ENCODE measurements around the gene NDEL1.

Gene NDEL1

DNA sequence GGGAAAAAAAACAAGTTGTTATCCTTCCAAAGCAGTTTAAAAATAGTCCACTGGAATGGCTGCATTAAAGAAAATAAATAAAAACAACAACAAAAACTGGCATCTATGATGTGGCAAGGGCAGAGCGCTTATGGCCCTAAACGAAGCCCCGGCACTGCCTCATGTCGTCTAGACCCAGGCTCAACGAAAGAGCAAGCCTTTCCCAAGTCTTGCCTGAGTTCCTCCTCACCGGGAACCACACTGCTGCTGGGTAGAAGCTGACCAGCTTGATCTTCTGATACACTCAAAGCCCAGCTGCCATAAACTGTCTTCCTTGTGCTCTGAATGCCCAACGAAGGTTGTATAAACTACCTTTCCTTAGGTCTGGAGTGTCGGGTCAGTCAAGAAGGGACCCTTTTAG lies 37.0 kb downstream of the NDEL1 start:
- DNase-seq (ENCODE audit: insufficient read length, low spot score): no peak
- FAIRE-seq: no peak
- no peak for TF ChIP-seq POLR2A (IDR thresholded peaks at IDR 0.05; ENCODE audit: low read depth, low read length)

DNA sequence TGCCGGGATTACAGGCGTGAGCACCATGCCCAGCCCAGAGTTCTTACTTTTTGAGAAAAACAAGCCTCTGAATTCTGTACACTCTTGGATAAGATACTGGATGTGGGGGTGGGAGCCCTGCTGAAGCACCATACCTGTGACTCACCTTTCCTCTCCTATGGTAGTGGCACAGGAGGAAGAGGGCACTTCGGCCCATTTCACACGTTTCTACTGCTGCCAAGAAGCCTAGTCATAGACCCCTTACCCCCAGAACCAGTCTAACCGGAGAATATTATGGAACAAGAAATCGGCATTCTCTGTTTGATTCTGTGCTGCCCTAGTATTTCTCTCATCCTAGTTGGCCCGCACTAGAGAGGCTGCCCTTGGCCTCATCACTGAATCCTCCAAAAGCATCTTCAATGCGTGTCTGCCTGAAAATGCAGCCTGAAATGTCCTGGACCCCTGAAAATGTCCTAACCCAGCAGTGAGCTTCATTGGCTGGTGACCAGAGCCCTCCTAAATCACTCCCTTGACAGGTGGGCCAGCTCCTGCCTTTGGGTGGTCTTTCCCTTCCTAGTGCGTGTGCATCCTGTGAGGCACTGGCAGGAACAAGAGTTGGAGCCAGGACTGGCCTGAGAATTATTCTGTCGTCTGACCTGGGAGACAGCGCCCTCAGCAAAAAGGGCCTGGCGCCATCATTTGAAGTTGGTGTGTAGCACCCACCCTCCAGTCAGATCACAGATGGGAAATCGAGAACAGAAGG lies 37.9 kb downstream of the NDEL1 start:
- no peak for FAIRE-seq
- no peak for DNase-seq (ENCODE audit: insufficient read length, low spot score)
- no peak for TF ChIP-seq POLR2A (IDR thresholded peaks at IDR 0.05; ENCODE audit: low read depth, low read length)

DNA sequence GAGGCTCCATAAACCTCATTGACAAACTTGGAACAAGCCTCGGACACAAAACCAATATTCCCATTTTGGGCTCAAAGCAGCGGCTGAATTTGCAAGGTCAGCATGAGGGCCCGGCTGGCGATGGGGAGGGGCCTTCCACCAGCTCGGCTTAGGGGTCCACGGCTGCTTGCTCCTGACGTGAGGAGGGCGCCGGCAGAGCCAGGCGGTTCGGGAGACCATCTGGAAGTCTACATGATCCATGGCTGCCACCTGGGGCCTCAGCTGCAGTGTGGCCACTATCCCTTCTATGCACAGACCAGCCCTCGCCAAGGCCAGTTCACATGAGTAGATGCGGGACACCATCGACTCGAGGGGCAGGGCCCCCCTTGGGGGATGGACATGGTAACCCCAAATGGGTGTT lies 39.1 kb downstream of the NDEL1 start:
- DNase-seq (ENCODE audit: insufficient read length, low spot score): no peak
- TF ChIP-seq POLR2A (IDR thresholded peaks at IDR 0.05; ENCODE audit: low read depth, low read length): no peak
- no peak for FAIRE-seq

DNA sequence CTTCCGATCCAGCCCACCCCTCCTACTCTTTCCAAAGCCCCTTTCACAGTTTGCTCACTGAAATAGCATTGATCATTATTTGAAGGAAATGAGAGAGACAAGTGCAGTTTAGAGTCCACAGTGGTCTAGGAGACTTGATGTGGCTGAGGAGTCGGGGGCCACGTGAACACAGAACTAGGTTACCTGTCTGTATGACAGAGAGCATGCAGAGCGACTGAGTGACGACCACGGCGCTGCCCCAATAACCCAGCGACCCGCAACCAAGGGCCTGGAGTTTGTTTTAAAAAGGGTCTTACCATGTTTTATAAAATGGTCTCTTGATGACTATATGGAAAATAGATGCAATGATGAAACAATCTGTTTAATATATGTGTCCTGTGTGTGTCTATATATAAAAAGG lies 39.5 kb downstream of the NDEL1 start:
- no peak for TF ChIP-seq POLR2A (IDR thresholded peaks at IDR 0.05; ENCODE audit: low read depth, low read length)
- FAIRE-seq (no peak), DNase-seq (ENCODE audit: insufficient read length, low spot score) (no peak)

DNA sequence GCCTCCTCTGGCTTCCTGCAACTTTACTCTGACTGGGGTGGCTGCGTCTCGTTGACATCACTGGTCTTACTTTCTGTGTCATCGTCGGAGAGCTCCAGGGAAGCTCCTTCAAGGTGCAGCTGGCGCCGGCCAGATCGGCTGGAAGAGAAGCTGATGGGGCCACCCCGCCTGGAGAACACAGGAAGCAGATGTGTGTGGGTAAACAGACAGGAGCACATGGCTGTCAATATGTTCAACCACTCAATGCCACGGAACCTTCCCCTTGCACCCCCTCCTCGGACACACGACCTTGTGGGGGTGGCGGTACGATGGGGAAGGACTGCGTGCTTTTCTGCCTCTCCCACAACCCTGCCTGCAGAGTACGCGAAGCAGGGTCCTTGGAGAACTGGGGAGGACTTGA lies 40.1 kb downstream of the NDEL1 start:
- TF ChIP-seq POLR2A (IDR thresholded peaks at IDR 0.05; ENCODE audit: low read depth, low read length): no peak
- FAIRE-seq (no peak), DNase-seq (ENCODE audit: insufficient read length, low spot score) (no peak)

DNA sequence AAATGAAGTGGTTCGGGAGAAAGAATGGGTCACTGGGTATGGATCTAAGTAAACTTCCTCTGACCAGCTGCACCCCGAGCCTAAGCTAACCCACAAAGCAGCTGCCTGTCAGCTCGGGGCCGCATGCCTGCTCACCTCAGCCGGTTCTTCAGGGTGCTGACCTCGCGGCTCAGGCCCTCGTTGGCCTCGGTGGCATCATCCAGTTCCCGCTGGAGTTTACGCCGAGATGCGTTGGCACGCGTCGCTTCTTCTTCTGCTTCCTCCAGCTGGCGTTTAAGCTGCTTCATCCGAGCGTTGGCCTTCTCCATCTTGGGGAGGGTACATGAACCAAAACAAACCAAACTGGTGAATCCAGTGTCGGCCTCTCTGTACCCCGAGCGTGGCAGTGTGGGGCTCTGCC lies 41.1 kb downstream of the NDEL1 start:
- DNase-seq (ENCODE audit: insufficient read length, low spot score) (no peak), FAIRE-seq (no peak)
- no peak for TF ChIP-seq POLR2A (IDR thresholded peaks at IDR 0.05; ENCODE audit: low read depth, low read length)

DNA sequence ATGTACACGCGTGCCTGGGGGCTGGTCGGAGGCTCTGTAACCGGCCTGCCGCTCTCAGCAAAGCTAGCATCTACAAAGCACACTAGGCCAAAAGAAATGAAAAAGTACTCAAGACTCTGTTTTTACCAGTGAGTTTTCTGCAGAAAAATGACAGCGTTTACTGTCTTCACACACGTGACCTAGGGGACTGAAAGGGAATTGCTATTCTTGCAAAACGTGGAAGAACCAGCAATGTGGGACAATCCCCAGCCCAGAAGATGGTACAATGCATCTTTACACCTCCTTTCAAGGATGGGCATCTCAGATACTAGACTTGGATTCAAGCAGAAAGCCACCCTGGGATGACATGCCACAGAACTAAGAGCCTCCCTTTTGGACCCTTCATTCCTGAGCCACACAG lies 41.5 kb downstream of the NDEL1 start:
- DNase-seq (ENCODE audit: insufficient read length, low spot score) (no peak), FAIRE-seq (no peak)
- TF ChIP-seq POLR2A (IDR thresholded peaks at IDR 0.05; ENCODE audit: low read depth, low read length): no peak

DNA sequence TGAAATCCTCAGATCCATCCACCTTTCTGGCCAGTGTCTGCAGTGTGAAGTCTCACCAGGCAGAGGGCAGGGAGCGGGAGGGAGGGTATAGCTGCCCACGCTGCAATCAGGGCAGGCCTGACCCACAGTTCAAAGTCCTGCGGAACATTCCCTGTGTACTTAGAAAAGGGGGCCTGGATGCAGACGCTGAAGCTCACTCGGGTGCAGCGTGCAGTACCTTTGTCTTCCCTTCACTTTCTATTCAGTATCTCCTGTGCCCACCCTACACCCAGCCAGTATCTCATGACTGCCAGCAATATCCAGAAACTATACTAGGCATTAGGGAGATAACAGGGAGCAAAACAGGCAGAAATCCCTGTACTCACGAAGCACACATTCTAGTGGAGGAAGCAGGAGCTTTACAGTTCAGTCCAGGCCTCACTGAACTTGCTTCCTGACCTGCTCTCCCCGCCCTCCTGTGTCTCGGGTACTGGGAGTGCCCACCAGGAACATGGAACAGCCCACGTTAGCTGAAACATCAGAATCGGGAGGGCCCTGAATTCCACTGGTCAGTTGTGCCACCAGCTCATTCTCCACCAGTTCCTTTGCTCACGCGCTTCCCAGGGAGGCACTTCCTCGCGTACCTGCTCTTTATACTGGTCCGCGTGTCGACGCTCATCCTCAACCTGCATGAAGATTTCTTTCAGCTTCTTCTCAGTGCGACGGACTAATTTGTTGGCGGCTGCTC lies 42.2 kb downstream of the NDEL1 start:
- DNase-seq (ENCODE audit: insufficient read length, low spot score): no peak
- no peak for TF ChIP-seq POLR2A (IDR thresholded peaks at IDR 0.05; ENCODE audit: low read depth, low read length)
- no peak for FAIRE-seq

DNA sequence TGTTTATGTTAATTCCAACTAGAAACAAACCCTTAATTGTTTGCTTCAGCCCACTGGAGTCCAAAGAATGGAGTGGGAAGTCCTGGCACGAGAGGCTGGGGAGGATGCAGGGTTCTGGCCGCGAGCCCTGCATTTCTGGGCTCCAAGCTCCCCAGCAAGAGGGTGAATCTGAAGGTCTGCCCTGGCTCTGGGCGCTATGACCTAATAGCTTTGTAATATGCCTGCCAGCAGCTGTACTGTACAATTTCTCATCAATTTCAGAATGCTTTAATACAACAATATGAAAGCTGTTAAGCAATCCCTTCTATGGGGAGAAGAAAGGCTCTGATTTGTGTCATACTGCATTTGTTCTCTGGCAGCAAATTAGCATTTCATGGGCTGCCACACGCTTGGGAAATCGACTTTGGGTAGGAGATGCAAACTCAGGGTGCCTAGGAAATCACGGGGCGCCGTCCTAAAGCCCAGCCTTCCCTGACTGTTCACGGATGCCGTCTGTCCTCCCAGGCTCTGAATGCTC lies 43.8 kb downstream of the NDEL1 start:
- no peak for TF ChIP-seq POLR2A (IDR thresholded peaks at IDR 0.05; ENCODE audit: low read depth, low read length)

DNA sequence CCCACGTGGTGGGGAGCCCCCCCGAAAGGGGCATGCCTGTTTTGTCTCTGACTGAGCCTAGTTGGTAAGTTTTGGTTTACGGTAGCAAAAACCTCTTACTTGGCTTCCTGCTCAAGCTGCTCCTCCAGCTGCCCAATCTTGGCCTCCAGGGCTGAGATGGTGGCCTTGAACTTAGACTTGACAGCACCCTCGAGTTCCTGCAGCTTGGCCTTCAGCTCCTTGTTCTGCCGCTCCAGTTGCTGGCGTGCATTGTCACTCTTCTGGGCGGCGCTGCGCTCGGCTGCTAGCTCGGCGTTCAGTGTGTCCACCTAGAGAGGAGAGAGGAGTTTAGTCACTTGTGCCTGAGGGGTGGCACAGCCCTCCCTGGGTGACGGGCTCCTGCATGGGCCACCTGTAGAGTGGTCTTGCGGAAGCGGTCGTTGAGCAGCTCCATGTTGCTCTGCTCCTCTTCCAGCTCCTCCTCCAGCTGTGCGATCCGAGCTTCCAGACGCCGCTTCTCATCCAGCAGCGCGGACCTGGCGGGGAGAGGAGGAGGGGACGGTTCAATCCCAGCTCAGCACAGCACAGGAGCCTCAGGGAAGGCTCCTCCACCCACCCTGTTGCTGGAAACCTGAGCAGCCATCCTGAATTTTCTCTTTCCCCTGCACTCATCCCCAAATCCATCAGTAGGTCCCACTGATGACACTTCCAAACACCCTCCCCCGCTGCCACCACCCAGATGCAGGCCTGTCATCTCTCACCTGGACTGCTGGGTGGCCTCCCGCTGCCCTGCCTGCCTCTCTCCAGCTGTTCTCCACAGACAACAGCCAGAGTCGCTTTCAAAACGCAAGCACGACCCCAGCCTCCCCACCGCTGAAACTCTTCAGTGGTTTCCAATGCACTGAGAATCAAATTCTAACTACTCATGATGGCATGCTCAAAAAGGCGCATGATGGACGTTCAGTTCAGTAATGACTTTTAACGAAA lies 44.6 kb downstream of the NDEL1 start:
- DNase-seq (ENCODE audit: insufficient read length, low spot score) (no peak), FAIRE-seq (no peak)
- TF ChIP-seq POLR2A (IDR thresholded peaks at IDR 0.05; ENCODE audit: low read depth, low read length): no peak

More for the DNA sequence above, 43.8 kb downstream of the NDEL1 start:
- FAIRE-seq (no peak), DNase-seq (ENCODE audit: insufficient read length, low spot score) (no peak)

DNA sequence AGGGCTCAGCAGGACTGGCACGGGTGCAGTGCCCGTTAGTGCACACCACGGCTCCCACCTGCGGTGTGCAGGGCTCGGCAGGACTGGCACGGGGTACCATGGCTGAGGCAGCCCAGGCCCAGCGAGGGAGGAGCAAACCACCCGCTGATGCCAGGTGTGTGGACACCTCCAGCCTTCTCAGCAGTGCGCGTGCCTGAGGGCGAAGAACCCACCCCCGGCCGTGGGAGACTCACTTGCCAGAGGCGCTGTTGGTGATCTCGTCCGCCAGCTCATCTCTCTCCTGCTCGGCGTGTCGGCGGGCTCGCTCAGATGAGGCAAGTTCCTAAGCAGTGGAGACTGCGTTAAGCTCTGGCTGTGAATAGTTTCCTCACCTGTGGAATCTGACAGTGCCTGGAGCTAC lies 45.4 kb downstream of the NDEL1 start:
- DNase-seq (ENCODE audit: insufficient read length, low spot score) (no peak), FAIRE-seq (no peak)
- TF ChIP-seq POLR2A (IDR thresholded peaks at IDR 0.05; ENCODE audit: low read depth, low read length): no peak

DNA sequence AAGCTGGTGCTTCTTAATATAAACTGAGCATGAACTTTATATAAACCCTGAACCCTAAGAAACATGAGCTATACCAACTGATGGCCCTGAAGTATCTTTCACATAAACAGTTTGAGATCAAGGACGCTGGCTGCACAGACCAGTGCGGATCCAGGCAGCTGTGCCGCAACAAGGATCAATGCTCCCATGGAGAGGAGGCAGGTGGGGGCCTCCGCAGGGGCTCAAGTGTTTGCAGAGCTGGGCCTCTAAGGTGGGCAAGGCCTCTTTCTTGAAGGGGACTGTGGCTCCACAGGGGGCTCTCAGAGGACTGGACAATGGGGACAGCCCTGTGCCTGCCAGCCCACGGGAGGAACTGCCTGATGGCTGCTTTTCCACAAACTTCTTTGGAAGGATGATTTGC lies 46.0 kb downstream of the NDEL1 start:
- FAIRE-seq (no peak), DNase-seq (ENCODE audit: insufficient read length, low spot score) (no peak)

DNA sequence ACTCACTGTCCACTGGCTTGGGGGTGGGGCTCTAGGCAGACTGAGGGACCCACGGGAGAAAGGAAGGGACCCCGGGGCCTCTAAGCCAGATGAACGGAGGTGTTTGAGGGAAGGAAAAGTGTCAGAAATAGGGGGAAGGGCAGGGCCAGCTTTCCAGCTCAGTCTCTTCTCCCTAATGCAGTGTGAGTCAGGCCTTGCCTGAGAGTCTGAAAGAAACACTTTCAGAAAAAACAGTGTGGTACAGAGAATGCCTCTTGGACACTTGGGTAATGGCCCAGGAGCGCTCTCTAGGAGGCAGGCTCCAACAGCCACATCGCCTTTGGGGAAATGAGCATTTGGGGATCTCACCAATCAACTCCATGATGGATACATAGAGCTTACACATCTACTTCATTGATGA lies 46.9 kb downstream of the NDEL1 start:
- DNase-seq (ENCODE audit: insufficient read length, low spot score): no peak
- no peak for TF ChIP-seq POLR2A (IDR thresholded peaks at IDR 0.05; ENCODE audit: low read depth, low read length)
- FAIRE-seq: no peak

More for the DNA sequence above, 46.0 kb downstream of the NDEL1 start:
- TF ChIP-seq POLR2A (IDR thresholded peaks at IDR 0.05; ENCODE audit: low read depth, low read length): no peak

DNA sequence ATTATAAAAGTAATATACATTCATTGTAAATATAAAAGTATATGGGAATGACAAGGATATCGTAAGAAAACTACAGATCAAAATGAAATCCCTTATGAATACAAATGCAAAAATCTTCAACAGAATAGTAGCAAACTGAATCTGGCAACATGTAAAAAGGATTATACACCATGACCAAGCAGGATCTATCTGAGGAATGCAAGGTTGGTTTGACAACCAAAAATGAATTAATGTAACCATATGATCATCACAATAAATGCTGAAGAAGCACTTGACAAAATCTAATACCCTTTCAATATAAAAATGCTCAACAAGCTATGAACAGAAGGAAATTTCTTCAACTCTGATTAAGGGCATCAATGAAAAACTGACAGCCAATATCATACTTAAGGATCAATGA lies 48.8 kb downstream of the NDEL1 start:
- no peak for DNase-seq (ENCODE audit: insufficient read length, low spot score)
- no peak for FAIRE-seq
- no peak for TF ChIP-seq POLR2A (IDR thresholded peaks at IDR 0.05; ENCODE audit: low read depth, low read length)

All from H54 (cell line).